Astrocyte (in vitro differentiated cells and primary cell): ENCODE results near the gene PPFIBP1.

Experiments used
- EZH2 ChIP-seq: IDR thresholded peaks from 2 replicates; pipeline ENCODE4 v1.6.1; 2012; ENCODE audit warnings: mild to moderate bottlenecking, low read length, inconsistent platforms; ENCODE audit not compliant: insufficient read depth
- TF ChIP-seq, protein P1 (sequence below): IDR thresholded peaks from 2 replicates; pipeline ENCODE4 v1.5.1; 2011; ENCODE audit warnings: low read depth, mild to moderate bottlenecking, inconsistent platforms, low read length, moderate library complexity; ENCODE audit not compliant: insufficient read depth

- TF ChIP-seq, protein P1, sequence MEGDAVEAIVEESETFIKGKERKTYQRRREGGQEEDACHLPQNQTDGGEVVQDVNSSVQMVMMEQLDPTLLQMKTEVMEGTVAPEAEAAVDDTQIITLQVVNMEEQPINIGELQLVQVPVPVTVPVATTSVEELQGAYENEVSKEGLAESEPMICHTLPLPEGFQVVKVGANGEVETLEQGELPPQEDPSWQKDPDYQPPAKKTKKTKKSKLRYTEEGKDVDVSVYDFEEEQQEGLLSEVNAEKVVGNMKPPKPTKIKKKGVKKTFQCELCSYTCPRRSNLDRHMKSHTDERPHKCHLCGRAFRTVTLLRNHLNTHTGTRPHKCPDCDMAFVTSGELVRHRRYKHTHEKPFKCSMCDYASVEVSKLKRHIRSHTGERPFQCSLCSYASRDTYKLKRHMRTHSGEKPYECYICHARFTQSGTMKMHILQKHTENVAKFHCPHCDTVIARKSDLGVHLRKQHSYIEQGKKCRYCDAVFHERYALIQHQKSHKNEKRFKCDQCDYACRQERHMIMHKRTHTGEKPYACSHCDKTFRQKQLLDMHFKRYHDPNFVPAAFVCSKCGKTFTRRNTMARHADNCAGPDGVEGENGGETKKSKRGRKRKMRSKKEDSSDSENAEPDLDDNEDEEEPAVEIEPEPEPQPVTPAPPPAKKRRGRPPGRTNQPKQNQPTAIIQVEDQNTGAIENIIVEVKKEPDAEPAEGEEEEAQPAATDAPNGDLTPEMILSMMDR, result no peak
- TF ChIP-seq EZH2, result no peak
Observed at GRCh38 chr12:27555925-27556778, 32.1 kb downstream of the PPFIBP1 start.
